Upper lobe of left lung (tissue), 4 donors: ENCODE results near the gene NUTF2.

Experiments
- CTCF ChIP-seq, 6 experiments: fragments of 450-650 bp in 4 of 6; fragments of 200-600 bp in 2 of 6; sonication (generic) in 2 of 6; IDR thresholded peaks; one replicate each; pipeline ENCODE4 v1.5.1; 2016 to 2019; ENCODE audit warnings: antibody characterized with exemption in 6 of 6
- POLR2A ChIP-seq, 4 donors: fragments of 450-650 bp; IDR thresholded peaks; one replicate each; pipeline ENCODE4 v1.5.1; 2016 to 2017; ENCODE audit warnings: antibody characterized with exemption in 4 of 4, mild to moderate bottlenecking in 2 of 4
- POLR2AphosphoS5 ChIP-seq, 2 donors: sonication (generic); formaldehyde crosslinking; IDR thresholded peaks; one replicate each; pipeline ENCODE4 v1.5.1; 2017; ENCODE audit warnings: antibody characterized with exemption in 2 of 2

- no peak for TF ChIP-seq CTCF (IDR thresholded peaks at IDR 0.05)
- TF ChIP-seq POLR2AphosphoS5 (IDR thresholded peaks at IDR 0.05) = no peak
- TF ChIP-seq POLR2A (IDR thresholded peaks at IDR 0.05) = no peak
Observed at GRCh38 chr16:67882374-67883145, 35.8 kb downstream of the NUTF2 start.
